NCI-H2196 treated with DMSO at 0.1 percent for 48 hours (cell line): ENCODE measurements around the gene NAV1.
"Not testable (repeated sequence)": the region's sequence is repeated elsewhere in the genome, so short reads cannot be mapped to it uniquely, and the experiment has no call there.

Experiments
- DNase-seq: peaks from one replicate; lab custom pipeline; 2025; ENCODE audit not compliant: unreplicated experiment; lab: John Stamatoyannopoulos, UW

NAV1 gene

GRCh38 chr1:201543871-201544642 is 5.1 kb downstream of the NAV1 start:
- no peak for DNase-seq

DNA sequence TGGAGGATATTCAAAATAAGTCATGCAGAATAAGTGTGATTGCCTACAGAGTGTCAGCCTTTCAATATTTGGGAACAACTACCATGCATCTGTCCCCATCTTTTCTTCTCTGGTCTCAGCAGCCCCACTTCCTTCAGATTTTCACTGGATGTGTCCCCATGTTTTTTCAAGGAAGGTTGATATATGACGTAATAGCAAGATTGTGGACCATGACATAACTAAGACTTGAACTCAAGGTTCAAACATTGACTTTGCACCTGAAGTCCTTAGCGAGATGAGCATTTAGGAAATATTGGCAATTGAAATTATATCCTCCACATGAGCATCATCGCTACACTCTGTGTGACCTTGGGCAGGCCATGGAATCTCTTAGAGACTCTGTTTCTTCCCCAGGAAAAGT is 5.8 kb downstream of the NAV1 start:
- no peak for DNase-seq

DNA sequence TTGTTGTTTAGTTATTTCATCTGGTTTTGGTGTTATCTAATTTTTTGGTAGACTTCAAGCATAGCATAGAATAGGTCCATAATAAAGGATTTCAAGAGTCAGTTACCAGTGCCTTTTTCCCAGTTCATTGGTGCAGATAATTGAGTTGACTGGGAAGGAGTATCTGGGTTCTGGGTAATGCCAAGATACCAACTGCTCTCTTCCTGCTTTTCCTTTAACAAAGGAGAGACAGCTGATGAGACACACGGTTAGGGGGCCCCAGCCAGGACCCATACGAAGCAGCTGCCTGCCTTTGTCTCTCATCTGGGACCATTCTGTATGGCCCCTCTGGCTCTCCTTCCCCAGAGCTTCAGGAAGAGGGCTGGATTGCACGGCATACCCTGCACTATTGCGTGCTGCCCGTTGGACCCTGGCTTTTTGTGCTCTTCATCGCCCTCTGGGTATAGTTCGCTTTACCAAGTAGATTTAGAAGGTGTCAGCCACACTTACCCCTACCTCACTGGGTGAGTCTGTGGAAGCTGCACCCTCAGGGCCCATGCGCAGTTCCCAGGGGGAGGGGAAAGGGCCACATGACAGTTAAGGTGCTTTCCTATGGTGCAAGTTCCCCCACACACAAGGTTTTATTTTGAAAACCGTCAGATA is 7.0 kb downstream of the NAV1 start:
- no peak for DNase-seq

DNA sequence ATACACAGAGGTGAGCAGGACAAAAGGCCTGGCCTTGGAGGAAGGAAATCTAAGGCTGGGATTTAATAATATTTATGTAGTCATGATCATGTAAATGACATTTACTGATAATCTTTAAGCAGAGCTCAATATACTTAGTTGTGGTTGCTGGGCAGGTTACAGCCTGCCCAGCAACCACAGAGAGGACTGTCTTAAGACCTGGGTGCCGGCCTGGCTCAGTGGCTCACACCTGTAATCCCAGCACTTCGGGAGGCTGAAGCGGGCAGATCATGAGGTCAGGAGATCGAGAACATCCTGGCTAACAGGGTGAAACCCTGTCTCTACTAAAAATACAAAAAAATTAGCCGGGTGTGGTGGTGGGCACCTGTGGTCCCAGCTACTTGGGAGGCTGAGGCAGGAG is 10.6 kb downstream of the NAV1 start:
- DNase-seq: not testable (repeated sequence)

- DNase-seq: no peak
Measured at GRCh38 chr1:201551096-201551495, 12.2 kb downstream of the NAV1 start.

- no peak for DNase-seq
Measured at GRCh38 chr1:201551877-201552731, 13.2 kb downstream of the NAV1 start.

DNA sequence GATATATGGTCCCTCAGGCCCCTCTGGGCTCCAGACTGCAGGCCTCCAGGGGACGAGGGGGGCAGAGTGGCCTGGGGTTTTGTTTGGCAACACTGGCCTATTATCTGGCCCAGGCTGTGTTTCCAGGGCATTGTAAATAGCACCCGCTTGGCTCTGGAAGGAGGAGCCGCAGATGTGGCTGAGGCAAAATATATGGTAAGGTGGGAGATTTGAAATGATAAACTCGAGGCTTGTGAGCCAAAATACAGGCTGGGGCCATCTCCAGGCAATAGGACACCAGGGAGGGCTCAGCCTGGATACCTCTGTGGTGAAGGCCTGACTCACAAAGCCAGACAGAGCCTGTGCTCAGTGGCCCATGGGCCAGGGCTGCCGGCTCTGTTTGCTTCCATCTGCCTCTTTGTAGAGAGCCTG is 14.0 kb downstream of the NAV1 start:
- no peak for DNase-seq

DNA sequence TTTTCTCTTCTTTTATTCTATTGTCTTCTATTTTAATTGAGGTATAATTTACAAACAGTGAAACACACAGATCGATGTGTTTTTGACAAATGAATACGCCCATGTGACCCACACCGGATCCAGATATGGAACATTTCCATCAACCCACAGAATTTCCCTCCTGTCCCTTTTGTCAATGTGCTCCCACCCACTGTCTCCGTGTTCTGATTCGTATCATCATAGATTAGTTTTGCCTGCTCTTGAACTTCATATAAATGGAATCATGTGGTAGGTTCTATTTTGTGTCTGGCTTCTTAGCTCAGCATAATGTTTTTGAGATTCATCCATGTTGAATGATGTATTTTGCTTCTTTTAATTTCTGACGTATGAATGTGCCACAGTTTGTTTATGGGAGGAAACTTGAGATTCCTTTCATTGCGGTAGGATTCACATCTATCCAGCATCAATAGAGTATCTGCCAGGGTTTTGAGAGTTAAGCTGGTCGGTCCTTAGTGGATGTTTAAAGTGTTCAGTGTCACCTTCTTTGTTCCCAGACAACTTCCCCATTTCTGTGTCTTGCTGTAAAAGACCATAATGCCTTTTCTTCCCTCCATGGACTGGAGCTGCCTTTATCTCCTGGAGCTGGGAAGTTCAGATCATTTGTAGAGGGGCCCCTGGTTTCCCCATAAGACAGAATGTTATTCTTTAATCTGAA is 14.7 kb downstream of the NAV1 start:
- DNase-seq: no peak

DNA sequence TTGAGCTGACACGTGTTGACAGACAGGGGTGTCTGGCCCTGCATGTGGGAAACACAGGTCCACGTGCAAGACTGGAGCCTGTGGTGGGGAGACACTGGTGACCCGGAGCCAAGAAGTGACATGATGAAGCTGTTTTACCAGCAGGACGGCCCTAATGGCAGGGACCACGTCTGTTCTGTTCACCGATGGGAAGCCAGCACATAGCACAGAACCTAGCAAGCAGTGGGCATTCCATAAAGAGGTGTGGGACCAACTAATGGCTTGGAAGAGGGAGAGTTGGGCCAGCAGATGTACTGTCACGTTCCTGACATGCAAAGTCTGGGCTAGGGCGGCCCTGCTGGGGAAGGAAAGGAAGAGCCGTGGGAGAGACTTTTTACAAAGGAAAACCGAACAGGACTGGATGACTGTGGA is 15.3 kb downstream of the NAV1 start:
- no peak for DNase-seq

DNA sequence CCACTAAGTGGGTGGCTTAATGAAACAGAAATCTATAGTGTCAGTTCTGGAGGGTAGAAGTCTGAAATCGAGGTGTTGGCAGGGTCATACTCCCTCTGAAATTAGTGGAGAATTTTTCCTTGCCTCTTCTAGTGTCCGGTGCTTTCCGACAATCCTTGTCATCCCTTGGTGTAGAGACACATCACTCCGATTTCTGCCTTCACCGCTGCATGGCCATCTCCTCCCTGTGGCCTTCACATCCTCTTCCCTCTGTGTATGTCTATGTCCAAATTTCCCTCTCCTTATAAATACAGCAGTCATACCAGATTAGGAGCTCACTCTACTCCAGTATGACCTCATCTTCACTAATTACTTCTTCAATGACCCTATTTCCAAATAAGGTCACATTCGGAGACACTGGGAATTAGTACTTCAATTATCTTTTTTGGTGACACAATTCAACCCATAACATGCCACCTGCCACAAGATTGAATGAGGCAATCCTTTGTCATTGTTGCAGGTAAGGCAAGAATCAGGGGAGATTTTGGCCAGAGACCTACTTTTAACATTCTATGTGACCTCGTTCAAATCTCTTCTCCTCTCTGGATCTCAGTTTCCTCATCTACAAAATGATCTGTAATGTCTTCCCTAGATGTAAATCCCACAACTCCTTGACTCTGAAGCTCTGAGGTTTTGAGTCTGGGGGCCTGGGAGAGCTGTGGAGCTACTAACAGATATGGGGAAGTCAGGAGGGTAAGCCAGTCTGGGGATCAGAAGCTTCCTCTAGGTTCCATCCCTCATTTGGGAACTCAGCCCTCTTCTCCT is 16.1 kb downstream of the NAV1 start:
- no peak for DNase-seq

DNA sequence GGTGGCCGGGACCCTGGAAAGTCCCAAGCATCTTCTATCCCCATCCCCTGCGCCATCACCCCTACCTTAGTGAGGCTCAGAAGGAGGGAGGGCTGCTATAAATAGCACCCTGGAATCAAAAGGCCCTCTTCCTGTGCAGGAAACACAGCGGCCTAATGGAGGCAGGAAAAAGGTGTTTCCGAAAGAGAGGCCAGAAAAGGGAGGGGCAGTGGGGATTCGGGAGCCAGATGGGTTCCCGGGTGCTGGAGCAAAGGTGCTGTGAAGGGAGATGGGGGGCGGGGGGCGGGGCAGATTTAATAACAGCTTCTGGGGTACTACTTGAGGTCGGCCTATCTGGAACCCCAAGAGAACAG is 16.6 kb downstream of the NAV1 start:
- no peak for DNase-seq

DNA sequence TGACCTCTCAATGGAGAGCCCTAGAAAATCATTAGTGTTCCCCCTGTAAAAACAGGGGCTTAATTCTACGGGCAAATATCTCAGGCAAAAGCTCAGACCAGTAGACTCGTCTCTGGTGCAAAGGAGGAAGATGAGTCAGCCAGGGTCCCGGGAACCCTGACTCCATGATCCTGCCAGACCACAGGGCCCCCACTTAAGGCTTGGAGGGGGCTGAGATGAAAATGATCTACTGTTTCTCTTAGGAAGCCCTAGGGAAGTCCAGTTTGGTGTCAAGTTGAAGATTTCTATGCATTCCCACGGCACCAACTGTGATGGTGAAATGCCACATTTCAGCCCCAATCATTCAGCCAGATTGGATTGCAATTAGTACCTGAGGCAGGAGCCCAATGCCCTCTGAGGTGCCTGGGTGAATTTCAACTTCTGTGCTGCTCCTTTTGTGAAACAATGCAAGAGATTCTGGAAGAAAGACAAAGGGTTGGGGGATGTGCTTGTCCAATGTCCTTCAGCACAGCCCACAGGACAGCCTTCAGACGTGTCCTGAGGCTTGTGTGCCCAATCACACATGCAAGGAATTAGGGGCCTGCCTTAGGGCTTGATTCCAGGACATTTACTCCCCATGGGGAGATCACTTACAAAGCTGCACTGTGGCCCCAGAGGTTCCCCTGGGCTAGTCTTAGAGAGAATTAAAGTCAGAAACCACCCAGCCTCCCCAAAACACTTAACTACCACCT is 18.1 kb downstream of the NAV1 start:
- DNase-seq: no peak

DNA sequence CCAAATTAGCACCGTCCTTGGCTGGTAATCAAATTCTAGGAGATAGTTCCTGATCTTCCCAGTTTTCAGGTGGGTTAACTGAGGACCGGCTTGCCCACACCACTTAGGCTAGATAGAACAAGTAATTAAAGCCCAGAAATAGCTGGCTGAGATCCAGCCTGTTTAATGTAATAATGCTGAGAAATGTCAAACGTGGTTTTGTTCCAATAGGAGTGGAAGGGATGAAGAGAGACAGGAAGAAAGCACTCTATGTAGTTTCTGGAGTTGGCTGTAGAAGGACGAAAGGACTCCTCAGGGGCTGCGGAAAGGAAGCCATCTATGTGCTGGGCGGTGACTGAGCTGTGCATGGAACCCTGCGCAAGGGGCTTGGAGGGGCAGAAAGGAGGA is 18.6 kb downstream of the NAV1 start:
- DNase-seq: no peak

- peak; percentile 78 for DNase-seq
Measured at GRCh38 chr1:201559679-201560162, 20.8 kb downstream of the NAV1 start.

DNA sequence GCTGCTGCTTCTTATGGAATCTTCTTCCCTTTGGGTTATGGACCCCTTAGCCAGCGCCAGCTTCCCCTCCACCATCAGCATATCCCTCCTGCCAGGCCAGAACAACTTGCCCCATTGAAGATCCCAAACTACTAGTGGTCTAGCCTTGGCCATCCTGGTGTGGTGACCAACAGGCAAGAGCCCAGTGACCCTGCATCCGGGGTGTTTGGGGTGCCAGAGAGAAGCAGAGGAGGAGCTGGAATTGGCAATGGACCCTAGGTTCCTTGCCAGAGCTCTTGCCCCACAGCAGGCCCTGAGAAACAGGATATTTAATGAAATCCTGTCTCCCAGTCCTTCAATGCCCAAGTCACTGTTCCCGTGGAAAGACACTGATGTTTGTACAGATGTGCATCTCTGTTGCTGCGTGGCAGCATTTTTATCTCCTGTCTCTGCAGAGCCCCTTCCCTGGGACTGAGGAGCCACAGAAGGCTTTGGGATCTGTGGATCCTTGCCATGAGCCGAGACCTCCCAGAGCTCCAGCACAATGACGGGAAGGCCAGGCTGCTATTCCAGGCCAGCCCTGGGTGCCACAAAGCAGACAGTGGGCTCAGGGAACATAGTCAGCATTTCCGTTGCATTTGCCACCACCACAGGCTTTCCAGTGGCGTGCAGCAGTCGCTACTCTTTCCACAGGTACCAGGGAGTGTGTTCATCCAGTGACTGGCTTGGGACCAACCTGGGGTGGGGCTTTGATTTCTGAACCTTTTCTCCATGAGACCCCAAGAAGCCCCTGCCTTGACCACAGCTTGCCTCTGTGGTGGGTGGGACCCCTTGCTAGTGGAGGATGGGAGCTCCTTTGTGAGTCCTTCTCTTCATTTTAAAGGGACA is 21.6 kb downstream of the NAV1 start:
- no peak for DNase-seq

GRCh38 chr1:201561195-201561564 is 22.3 kb downstream of the NAV1 start:
- no peak for DNase-seq

- DNase-seq: no peak
Measured at GRCh38 chr1:201561601-201562000, 22.7 kb downstream of the NAV1 start.

GRCh38 chr1:201562257-201562656 is 23.3 kb downstream of the NAV1 start:
- DNase-seq: no peak
